ENCODE data around the gene SESTD1.
"Not testable (repeated sequence)": the region's sequence is repeated elsewhere in the genome, so short reads cannot be mapped to it uniquely, and the experiment has no call there.

SESTD1 gene

DNA sequence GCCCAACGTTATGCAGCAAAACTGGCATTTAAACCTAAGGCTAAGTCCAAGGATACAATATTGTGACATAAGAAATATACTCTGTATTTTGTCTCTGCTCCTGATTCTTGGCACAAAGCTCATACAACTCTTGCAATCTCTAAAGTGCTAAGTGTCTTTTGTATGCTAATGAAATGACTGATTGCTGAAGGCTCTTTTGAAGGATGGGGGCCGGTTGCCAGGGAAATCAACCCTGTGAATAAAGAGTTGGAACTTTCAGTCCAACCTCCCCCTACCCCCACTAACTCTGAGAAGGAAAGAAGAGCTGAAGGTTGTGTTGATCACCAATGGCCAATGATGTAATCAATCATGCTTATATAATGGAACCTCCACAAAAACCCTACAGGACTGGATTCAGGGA lies 40.3 kb downstream of the SESTD1 start:
- Histone ChIP-seq H3K27me3 (replicated peaks; ENCODE audit: control insufficient read depth, insufficient read depth, low read length) (no peaks in the 10 kb centered on the region), H3K4me3 (replicated peaks; ENCODE audit: low read depth, low read length) (no peak overlapping the region), H3K36me3 (ENCODE audit: control insufficient read depth, insufficient read depth, low read length) (no peaks in the 10 kb centered on the region)
- DNase-seq (ENCODE audit: extremely low read depth, insufficient read length): no peak
- TF ChIP-seq, protein P1, sequence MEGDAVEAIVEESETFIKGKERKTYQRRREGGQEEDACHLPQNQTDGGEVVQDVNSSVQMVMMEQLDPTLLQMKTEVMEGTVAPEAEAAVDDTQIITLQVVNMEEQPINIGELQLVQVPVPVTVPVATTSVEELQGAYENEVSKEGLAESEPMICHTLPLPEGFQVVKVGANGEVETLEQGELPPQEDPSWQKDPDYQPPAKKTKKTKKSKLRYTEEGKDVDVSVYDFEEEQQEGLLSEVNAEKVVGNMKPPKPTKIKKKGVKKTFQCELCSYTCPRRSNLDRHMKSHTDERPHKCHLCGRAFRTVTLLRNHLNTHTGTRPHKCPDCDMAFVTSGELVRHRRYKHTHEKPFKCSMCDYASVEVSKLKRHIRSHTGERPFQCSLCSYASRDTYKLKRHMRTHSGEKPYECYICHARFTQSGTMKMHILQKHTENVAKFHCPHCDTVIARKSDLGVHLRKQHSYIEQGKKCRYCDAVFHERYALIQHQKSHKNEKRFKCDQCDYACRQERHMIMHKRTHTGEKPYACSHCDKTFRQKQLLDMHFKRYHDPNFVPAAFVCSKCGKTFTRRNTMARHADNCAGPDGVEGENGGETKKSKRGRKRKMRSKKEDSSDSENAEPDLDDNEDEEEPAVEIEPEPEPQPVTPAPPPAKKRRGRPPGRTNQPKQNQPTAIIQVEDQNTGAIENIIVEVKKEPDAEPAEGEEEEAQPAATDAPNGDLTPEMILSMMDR (IDR thresholded peaks at IDR 0.05; ENCODE audit: insufficient read depth, low read length, poor library complexity, severe bottlenecking): no peak

- TF ChIP-seq, protein P1 (IDR thresholded peaks at IDR 0.05; ENCODE audit: insufficient read depth, low read length, poor library complexity, severe bottlenecking): no peak
- Histone ChIP-seq H3K27me3 (replicated peaks; ENCODE audit: control insufficient read depth, insufficient read depth, low read length) (no peaks in the 10 kb centered on the region), H3K36me3 (ENCODE audit: control insufficient read depth, insufficient read depth, low read length) (no peaks in the 10 kb centered on the region), H3K4me3 (replicated peaks; ENCODE audit: low read depth, low read length) (no peak overlapping the region)
- DNase-seq (ENCODE audit: extremely low read depth, insufficient read length): no peak
These were observed 42.6 kb downstream of the SESTD1 start for GRCh38 chr2:179222076-179222475.

DNA sequence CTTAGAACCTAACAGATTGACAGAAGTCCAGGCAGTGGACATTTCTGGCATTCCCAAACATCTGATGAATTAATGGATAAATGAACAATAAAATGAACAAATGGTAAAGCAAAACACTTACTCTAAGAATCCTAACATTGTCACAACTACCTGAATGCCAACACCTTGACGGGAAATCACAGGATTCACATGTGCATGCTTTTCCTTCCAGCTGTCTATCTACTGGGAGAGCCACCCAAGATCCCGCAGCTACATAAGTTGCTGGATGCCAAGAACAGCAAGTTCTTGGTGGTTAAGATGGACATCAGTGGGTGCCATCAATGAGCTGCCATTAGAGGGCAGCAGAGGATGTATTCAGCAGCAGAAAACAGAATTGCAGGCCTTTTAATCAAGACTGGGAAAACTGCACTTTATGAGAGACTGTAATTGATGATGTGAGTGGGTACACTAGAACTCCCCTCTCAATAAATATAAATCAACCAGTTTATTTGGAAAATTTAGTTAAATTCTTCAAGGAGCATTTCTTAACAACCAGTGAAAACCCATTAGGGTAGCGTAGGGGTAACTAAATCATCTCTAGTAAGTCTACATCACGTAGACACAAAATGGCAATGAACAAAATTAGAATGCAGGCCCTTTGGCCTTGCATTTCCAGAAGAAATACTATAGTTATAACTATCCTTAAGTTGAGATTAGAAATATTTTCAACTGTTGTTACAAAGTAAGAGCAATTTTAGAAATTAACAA lies 45.6 kb downstream of the SESTD1 start:
- Histone ChIP-seq H3K36me3 (ENCODE audit: control insufficient read depth, insufficient read depth, low read length) (no peaks in the 10 kb centered on the region), H3K27me3 (replicated peaks; ENCODE audit: control insufficient read depth, insufficient read depth, low read length) (no peaks in the 10 kb centered on the region), H3K4me3 (replicated peaks; ENCODE audit: low read depth, low read length) (no peak overlapping the region)
- TF ChIP-seq, protein P1 (IDR thresholded peaks at IDR 0.05; ENCODE audit: insufficient read depth, low read length, poor library complexity, severe bottlenecking): peak; percentile 90
- no peak for DNase-seq (ENCODE audit: extremely low read depth, insufficient read length)

DNA sequence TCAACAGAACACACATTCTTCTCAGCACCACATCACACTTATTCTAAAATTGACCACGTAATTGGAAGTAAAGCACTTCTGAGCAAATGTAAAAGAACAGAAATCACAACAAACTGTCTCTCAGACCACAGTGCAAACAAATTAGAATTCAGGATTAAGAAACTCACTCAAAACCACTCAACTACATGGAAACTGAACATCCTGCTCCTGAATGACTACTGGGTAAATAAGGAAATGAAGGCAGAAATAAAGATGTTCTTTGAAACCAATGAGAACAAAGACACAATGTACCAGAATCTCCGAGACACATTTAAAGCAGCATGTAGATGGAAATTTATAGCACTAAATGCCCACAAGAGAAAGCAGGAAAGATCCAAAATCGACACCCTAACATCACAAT lies 50.0 kb downstream of the SESTD1 start:
- H3K4me3 ChIP-seq (replicated peaks; ENCODE audit: low read depth, low read length); H3K27me3 ChIP-seq (replicated peaks; ENCODE audit: control insufficient read depth, insufficient read depth, low read length); H3K36me3 ChIP-seq (ENCODE audit: control insufficient read depth, insufficient read depth, low read length); DNase-seq (ENCODE audit: extremely low read depth, insufficient read length): not testable (repeated sequence)

DNA sequence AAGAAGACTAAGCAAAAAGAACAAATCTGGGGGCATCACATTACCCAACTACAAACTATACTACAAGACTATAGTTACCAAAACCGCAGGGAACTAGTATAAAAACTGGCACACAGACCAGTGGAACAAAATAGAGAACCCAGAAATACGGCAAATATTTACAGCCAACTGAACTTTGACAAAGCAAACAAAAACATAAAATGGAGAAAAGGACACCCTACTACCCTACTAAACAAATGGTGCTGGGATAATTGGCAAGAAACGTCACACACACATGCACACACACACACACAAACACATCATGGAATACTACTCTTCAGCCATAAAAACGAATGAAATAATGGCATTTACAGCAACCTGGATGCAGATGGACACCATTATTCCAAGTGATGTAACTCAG lies 53.3 kb downstream of the SESTD1 start:
- Histone ChIP-seq H3K27me3 (replicated peaks; ENCODE audit: control insufficient read depth, insufficient read depth, low read length) (no peaks in the 10 kb centered on the region), H3K36me3 (ENCODE audit: control insufficient read depth, insufficient read depth, low read length) (no peaks in the 10 kb centered on the region), H3K4me3 (replicated peaks; ENCODE audit: low read depth, low read length) (no peak overlapping the region)
- TF ChIP-seq, protein P1 (IDR thresholded peaks at IDR 0.05; ENCODE audit: insufficient read depth, low read length, poor library complexity, severe bottlenecking): no peak
- no peak for DNase-seq (ENCODE audit: extremely low read depth, insufficient read length)

DNA sequence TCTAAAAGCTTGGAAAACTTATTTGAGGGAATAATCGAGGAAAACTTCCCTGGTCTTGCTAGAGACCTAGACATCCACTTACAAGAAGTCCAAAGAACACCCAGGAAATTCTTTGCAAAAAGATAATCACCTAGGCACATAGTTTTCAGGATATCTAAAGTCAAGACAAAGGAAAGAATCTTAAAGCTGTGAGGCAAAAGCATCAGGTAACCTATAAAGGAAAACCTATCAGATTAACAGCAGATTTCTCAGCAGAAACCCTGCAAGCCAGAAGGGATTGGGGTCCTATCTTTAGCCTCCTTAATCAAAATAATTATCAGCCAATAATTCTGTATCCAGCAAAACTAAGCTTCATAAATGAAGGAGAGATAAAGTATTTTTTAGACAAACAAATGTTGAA lies 56.4 kb downstream of the SESTD1 start:
- not testable (repeated sequence) for H3K4me3 ChIP-seq (replicated peaks; ENCODE audit: low read depth, low read length); H3K27me3 ChIP-seq (replicated peaks; ENCODE audit: control insufficient read depth, insufficient read depth, low read length); H3K36me3 ChIP-seq (ENCODE audit: control insufficient read depth, insufficient read depth, low read length); DNase-seq (ENCODE audit: extremely low read depth, insufficient read length)

DNA sequence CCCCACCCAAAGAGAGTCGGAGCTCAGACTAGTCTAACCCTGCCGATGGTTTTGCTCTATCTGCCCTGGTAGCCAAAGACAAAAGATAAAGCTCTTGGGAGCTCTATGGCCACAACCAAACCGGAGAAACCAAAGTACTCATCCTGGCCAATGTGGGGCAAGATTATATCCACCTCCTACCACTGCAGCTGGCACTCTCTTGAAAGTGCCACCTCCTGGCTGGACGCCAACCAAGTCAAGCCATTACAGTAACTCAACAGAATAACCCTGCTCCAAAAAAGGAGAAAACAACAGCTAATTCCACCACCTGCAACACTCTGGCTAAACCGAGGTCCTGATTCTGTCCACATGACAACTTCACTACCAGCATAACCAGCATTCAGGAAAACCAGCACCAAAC lies 57.6 kb downstream of the SESTD1 start:
- DNase-seq (ENCODE audit: extremely low read depth, insufficient read length): no peak
- TF ChIP-seq, protein P1 (IDR thresholded peaks at IDR 0.05; ENCODE audit: insufficient read depth, low read length, poor library complexity, severe bottlenecking): no peak
- H3K4me3 ChIP-seq (replicated peaks; ENCODE audit: low read depth, low read length): no peak overlapping the region

More for the DNA sequence above, 57.6 kb downstream of the SESTD1 start:
- Histone ChIP-seq H3K27me3 (replicated peaks; ENCODE audit: control insufficient read depth, insufficient read depth, low read length) (no peaks in the 10 kb centered on the region), H3K36me3 (ENCODE audit: control insufficient read depth, insufficient read depth, low read length) (no peaks in the 10 kb centered on the region)
